Testis (tissue), 3 donors: ENCODE results near the gene RBKS. TPM values are rescaled to one million over a fixed set of nuclear protein-coding genes. Genes with fewer than 3 reads are reported as not detected.

Experiments
- DNase-seq: peaks from one replicate; pipeline ENCODE4 v3.0.0-alpha.2; 2019
- H3K27ac ChIP-seq, 2 donors: fragments of 200-600 bp; sonication (generic); one replicate each; pipeline ENCODE4 v1.5.1; 2019
- H3K27me3 ChIP-seq: fragments of 200-600 bp; sonication (generic); one replicate; pipeline ENCODE4 v1.5.1; 2019
- H3K36me3 ChIP-seq: fragments of 200-600 bp; sonication (generic); one replicate; pipeline ENCODE4 v1.5.1; 2017; ENCODE audit warnings: low read depth; ENCODE audit errors: missing control alignments
- H3K4me1 ChIP-seq: fragments of 200-600 bp; sonication (generic); one replicate; pipeline ENCODE4 v1.5.1; 2019
- H3K4me3 ChIP-seq, 2 donors: fragments of 200-600 bp; sonication (generic); one replicate each; pipeline ENCODE4 v1.5.1; 2017 to 2019
- H3K9me3 ChIP-seq: fragments of 200-600 bp; sonication (generic); one replicate; pipeline ENCODE4 v1.5.1; 2017
- POLR2A ChIP-seq: fragments of 450-650 bp; IDR thresholded peaks from one replicate; pipeline ENCODE4 v1.6.1; 2017; ENCODE audit warnings: antibody characterized with exemption, mild to moderate bottlenecking, moderate library complexity
- WGBS, 2 donors: methylation state at CpG; one replicate each; pipeline ENCODE4 v1.1.5; 2018; 5-methylcytosine and 5-hydroxymethylcytosine counted together
- intact Hi-C: fragments of 100-400 bp; cut with DNase I; formaldehyde crosslinking; loops from one replicate; pipeline ENCODE4 v1.15.1; 2023; ENCODE audit warnings: low total_unique reads
- polyA plus RNA-seq: library from polyadenylated mRNA; stranded (reverse); fragments of 350-450 nt; fragmentation: Illumina TruSeq; extraction: RNeasy Lipid Tissue Mini Kit (QIAGEN cat#74804); gene quantifications from one replicate; pipeline ENCODE4 v1.2.3, GENCODE V29; 2014; ENCODE audit warnings: low read depth, low replicate concordance; ENCODE audit not compliant: insufficient read depth
- total RNA-seq, 2 donors: library from RNA; depleted of rRNA; stranded (reverse); fragments of >200 nt; gene quantifications; one replicate each; pipeline ENCODE4 v1.2.3, GENCODE V29; 2016
- TF ChIP-seq, protein P1 (sequence below), 3 experiments: fragments of 450-650 bp in 2 of 3; fragments of 200-600 bp in 1 of 3; sonication (generic) in 1 of 3; IDR thresholded peaks; one replicate each; pipeline ENCODE4 v1.5.1; 2016 to 2019; ENCODE audit warnings: antibody characterized with exemption in 3 of 3, mild to moderate bottlenecking in 2 of 3, moderate library complexity in 1 of 3

The RBKS gene
- total and polyA plus RNA-seq, 3 donors from 2014 or later, result 6.1 to 18.4 (median 6.3) TPM

DNA sequence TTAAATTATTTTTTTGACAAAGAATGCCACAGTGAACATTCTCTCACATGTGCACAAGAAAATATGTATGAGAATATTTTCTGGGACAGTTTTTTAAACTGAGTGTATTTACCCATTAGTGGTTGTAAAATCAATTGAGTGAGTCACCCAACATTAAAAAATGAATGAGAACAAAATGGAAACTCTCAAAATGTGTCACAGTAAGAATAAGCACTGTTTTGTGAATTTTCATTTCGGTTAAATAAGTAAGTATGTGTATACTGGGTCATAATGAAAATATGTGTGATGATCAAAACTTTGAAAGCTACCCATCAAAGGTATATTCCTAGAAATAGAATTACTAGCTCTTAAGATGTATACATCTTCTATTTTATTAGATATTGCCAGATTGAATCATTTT lies 11.9 kb upstream of the RBKS start:
- H3K27ac ChIP-seq, result no peak overlapping the region

DNA sequence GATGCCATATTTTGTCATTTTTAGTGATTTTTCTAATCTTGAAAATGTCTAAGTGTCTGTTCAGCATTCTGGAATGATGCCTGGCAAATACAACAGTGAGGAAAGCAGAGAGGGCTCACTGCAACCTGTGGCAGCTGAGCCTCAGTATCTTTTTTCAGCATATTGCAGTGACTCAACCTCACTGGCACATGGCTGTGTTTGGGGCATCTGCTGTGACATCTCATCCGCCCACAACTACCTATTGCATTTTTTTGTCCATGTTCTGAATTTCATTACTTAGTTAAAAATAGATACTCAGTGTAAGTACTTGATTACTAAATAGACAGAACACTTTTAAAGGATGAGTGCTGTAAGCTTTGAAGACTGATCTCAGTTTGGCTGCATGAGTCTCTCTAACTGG lies 11.0 kb upstream of the RBKS start:
- H3K36me3 ChIP-seq, result no peaks in the 10 kb centered on the region
- intact Hi-C loops, result no loop called here
- 92 to 95% methylated on average over 1 of the region's 1 CpG for WGBS, 2 donors
- H3K4me1 ChIP-seq, result no peaks in the 10 kb centered on the region
- no peaks in the 10 kb centered on the region for H3K27me3 ChIP-seq
- no peak for DNase-seq
- TF ChIP-seq POLR2A, result no peak
- TF ChIP-seq, protein P1, sequence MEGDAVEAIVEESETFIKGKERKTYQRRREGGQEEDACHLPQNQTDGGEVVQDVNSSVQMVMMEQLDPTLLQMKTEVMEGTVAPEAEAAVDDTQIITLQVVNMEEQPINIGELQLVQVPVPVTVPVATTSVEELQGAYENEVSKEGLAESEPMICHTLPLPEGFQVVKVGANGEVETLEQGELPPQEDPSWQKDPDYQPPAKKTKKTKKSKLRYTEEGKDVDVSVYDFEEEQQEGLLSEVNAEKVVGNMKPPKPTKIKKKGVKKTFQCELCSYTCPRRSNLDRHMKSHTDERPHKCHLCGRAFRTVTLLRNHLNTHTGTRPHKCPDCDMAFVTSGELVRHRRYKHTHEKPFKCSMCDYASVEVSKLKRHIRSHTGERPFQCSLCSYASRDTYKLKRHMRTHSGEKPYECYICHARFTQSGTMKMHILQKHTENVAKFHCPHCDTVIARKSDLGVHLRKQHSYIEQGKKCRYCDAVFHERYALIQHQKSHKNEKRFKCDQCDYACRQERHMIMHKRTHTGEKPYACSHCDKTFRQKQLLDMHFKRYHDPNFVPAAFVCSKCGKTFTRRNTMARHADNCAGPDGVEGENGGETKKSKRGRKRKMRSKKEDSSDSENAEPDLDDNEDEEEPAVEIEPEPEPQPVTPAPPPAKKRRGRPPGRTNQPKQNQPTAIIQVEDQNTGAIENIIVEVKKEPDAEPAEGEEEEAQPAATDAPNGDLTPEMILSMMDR (IDR thresholded peaks at IDR 0.05), result no peak
- H3K27ac ChIP-seq, result no peak overlapping the region
- H3K4me3 ChIP-seq, result no peak overlapping the region
- no peaks in the 10 kb centered on the region for H3K9me3 ChIP-seq

More for the DNA sequence above, 11.9 kb upstream of the RBKS start:
- no peaks in the 10 kb centered on the region for H3K36me3 ChIP-seq
- H3K9me3 ChIP-seq, result no peaks in the 10 kb centered on the region
- intact Hi-C loops, result no loop called here
- H3K4me1 ChIP-seq, result peaks cover 7% of the 10 kb centered on the region
- 94 to 96% methylated on average over 1 of the region's 1 CpG for WGBS, 2 donors
- no peak for TF ChIP-seq POLR2A
- TF ChIP-seq, protein P1 (IDR thresholded peaks at IDR 0.05), result no peak
- no peak for DNase-seq
- H3K27me3 ChIP-seq, result no peaks in the 10 kb centered on the region
- no peak overlapping the region for H3K4me3 ChIP-seq

DNA sequence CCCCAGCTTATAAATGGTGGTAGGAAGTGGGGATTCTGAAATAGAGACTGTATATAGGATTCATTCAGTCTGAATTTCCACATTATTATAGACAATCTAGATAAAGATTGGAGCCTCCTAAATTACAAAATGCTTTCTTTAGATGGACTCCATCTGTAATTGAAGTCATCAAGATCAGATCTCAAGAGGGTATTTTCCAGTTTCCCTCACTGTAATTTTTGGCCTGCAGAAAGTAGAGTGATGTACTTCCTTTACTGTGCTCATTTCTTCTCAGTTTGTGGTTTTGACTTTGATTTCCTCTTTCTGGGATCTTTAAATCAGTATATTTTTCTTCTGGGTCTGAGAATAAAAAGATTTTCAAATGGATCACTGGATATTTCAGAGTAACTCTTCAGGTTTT lies 7.5 kb upstream of the RBKS start:
- H3K4me1 ChIP-seq, result no peaks in the 10 kb centered on the region
- no peak overlapping the region for H3K4me3 ChIP-seq
- no peak overlapping the region for H3K27ac ChIP-seq
- H3K9me3 ChIP-seq, result no peaks in the 10 kb centered on the region
- no peaks in the 10 kb centered on the region for H3K36me3 ChIP-seq
- DNase-seq, result no peak
- no peaks in the 10 kb centered on the region for H3K27me3 ChIP-seq
- TF ChIP-seq, protein P1 (IDR thresholded peaks at IDR 0.05), result no peak
- no peak for TF ChIP-seq POLR2A
- intact Hi-C loops, result no loop called here

DNA sequence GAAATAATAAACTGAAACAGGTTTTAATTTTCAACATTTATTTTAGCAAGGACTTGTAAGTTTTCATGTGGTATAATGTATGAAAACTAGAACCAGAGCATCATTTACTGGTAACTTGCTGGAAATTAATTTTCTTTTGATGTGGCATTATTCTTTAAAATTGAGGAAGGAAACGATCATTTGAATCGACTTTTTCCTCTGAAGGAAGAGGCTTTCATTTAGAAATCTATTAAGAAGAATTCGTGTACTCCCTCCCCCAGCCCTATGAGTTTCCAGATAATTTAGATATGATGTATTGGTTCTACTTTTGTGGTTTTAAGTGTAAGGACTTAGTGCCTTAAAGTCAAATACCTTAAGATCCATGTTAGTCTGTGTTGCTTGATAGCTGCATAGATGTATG lies 2.8 kb upstream of the RBKS start:
- Histone ChIP-seq H3K27ac (no peak overlapping the region), H3K36me3 (no peaks in the 10 kb centered on the region), H3K9me3 (no peaks in the 10 kb centered on the region), H3K27me3 (no peaks in the 10 kb centered on the region), H3K4me3 (no peak overlapping the region), H3K4me1 (peaks cover 4% of the 10 kb centered on the region)
- intact Hi-C loops, result no loop called here
- TF ChIP-seq POLR2A, result no peak
- TF ChIP-seq, protein P1 (IDR thresholded peaks at IDR 0.05), result no peak
- DNase-seq, result no peak
- 76 to 81% methylated on average over 3 of the region's 3 CpGs for WGBS, 2 donors

DNA sequence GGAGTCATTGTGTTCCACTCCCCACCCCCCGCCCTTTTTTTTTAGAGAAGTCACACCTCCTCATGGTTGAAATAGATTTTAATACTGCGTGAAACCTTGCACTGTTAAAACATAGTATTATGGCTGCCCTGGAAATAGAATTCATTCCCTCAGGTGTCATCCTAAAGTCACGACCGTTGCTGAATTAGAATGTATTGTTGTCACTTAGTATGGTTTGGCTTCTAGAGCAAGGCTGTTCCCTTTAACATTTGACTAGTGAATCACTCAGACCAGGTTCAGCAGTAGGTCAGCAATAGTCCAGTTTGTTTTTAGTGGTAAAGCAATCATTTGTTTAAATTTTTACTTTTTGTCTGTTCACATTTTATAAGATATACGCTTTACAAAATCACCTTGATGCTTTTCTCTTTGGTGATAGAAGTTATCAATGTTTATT lies 1.5 kb upstream of the RBKS start:
- Histone ChIP-seq H3K4me3 (no peak overlapping the region), H3K27ac (peak overlapping the region in 1 of 2 donors; percentile 97), H3K9me3 (no peaks in the 10 kb centered on the region), H3K4me1 (peaks cover 4% of the 10 kb centered on the region), H3K27me3 (no peaks in the 10 kb centered on the region), H3K36me3 (no peaks in the 10 kb centered on the region)
- intact Hi-C loops, result no loop called here
- WGBS, 2 donors, result 67 to 70% methylated on average over 5 of the region's 5 CpGs
- TF ChIP-seq, protein P1 (IDR thresholded peaks at IDR 0.05), result no peak
- no peak for TF ChIP-seq POLR2A
- no peak for DNase-seq
